Gastrocnemius medialis (tissue), 4 donors: ENCODE measurements around the gene TTLL6. TPM values are rescaled to one million over a fixed set of nuclear protein-coding genes. Genes with fewer than 3 reads are reported as not detected.

Experiments
- ATAC-seq, 2 donors: fragments of 150-250 bp; one replicate each; pipeline ENCODE4 v1.9.1; 2016
- DNase-seq, 2 donors: peaks; one replicate each; pipeline ENCODE4 v3.0.0-alpha.2; 2019
- H3K27ac ChIP-seq, 4 donors: fragments of 200-600 bp; sonication (generic); 1 replicate in 1 of 4; 2 replicates in 3 of 4; pipeline ENCODE4 v1.5.1; 2016 to 2018; ENCODE audit warnings: mild to moderate bottlenecking in 2 of 4, moderate library complexity in 1 of 4
- H3K27me3 ChIP-seq, 3 donors: fragments of 200-600 bp; sonication (generic) in 2 of 3; 1 replicate in 1 of 3; 2 replicates in 2 of 3; pipeline versions ENCODE4 v1.5.1 to v1.6.0; 2016 to 2019; ENCODE audit warnings: mild to moderate bottlenecking in 1 of 3, moderate library complexity in 1 of 3
- H3K36me3 ChIP-seq, 2 donors: fragments of 200-600 bp; sonication (generic) in 1 of 2; one replicate each; pipeline ENCODE4 v1.5.1; 2017 to 2018
- H3K4me1 ChIP-seq, 2 donors: fragments of 200-600 bp; sonication (generic) in 1 of 2; one replicate each; pipeline ENCODE4 v1.5.1; 2016 to 2017; ENCODE audit warnings: mild to moderate bottlenecking in 2 of 2
- H3K4me3 ChIP-seq, 4 donors: fragments of 200-600 bp; sonication (generic) in 3 of 4; 1 replicate in 1 of 4; 2 replicates in 3 of 4; pipeline ENCODE4 v1.5.1; 2016 to 2019; ENCODE audit warnings: mild to moderate bottlenecking in 2 of 4
- H3K9me3 ChIP-seq, 3 donors: fragments of 200-600 bp; sonication (generic) in 2 of 3; 1 replicate in 1 of 3; 2 replicates in 2 of 3; pipeline ENCODE4 v1.5.1; 2016 to 2019
- CTCF ChIP-seq, 5 experiments: fragments of 450-650 bp in 3 of 5; fragments of 200-600 bp in 2 of 5; sonication (generic) in 2 of 5; IDR thresholded peaks in 4 of 5; conservative IDR thresholded peaks in 1 of 5; 1 replicate in 4 of 5; 2 replicates in 1 of 5; pipeline ENCODE4 v1.5.1; 2016 to 2019; ENCODE audit warnings: antibody characterized with exemption in 5 of 5, mild to moderate bottlenecking in 3 of 5, moderate library complexity in 3 of 5
- POLR2A ChIP-seq, 2 donors: fragments of 450-650 bp; IDR thresholded peaks; one replicate each; pipeline ENCODE4 v1.6.1; 2017; ENCODE audit warnings: antibody characterized with exemption in 2 of 2, mild to moderate bottlenecking in 2 of 2, moderate library complexity in 2 of 2
- in situ Hi-C, 4 donors: fragments of 200-750 bp; cut with MboI; loops; one replicate each; pipeline versions ENCODE4 v1.15.0 to v1.8.0; 2017; ENCODE audit warnings: low sequenced_read_pairs in 4 of 4
- intact Hi-C: fragments of 100-400 bp; cut with DNase I; formaldehyde crosslinking; loops from one replicate; pipeline ENCODE4 v1.15.1; 2023; ENCODE audit warnings: low total_unique reads
- microRNA counts, 2 donors: library from miRNA; unstranded; fragments of <30 nt; microRNA quantifications; one replicate each; lab custom pipeline; 2016
- microRNA-seq, 2 donors: library from miRNA; unstranded; fragments of <30 nt; microRNA quantifications; one replicate each; pipeline ENCODE4, GENCODE V29; 2016; ENCODE audit warnings: borderline replicate concordance in 2 of 2
- total RNA-seq, 4 donors: library from RNA; depleted of rRNA; stranded (reverse); fragments of >200 nt; gene quantifications; one replicate each; pipeline versions ENCODE4 v1.1.0 to v1.2.3, GENCODE V29; 2016

TTLL6 gene
- total RNA-seq, 4 donors from 2014 or later: 0.10 TPM; not detected in 2

- intact Hi-C loops (no loop called here), in situ Hi-C loops (loop anchor here in 1 of 4 donors (25.0 kb wide), 1 partner anchor 322 kb away; no protein-coding TSS in a partner anchor)
- Histone ChIP-seq H3K36me3 (no peaks in the 10 kb centered on the region), H3K4me1 (peaks cover 0 to 10% of the 10 kb centered on the region in 2 donors), H3K27me3 (peaks cover 88 to 97% (median 91%) of the 10 kb centered on the region in 3 donors), H3K4me3 (no peak overlapping the region), H3K27ac (no peak overlapping the region), H3K9me3 (no peaks in the 10 kb centered on the region)
- TF ChIP-seq POLR2A (IDR thresholded peaks at IDR 0.05) (no peak), CTCF (IDR thresholded peaks at IDR 0.05 in 4 of 5, conservative IDR thresholded peaks at IDR 0.05 in 1 of 5) (no peak)
- DNase-seq (no peak), ATAC-seq (no peak)
These were observed 101.3 kb downstream of the TTLL6 start for GRCh38 chr17:48715496-48716399.

MicroRNAs encoded within 50 kb of the gene (microRNA counts, 767-probe panel; counts per million panel counts)
- 356 to 448 counts per million in 2 donors for microRNA hsa-miR-3185 (lab: Ali Mortazavi, UCI)

Small RNAs within 50 kb of the gene (microRNA-seq; reads per million reads assigned to microRNA genes)
- 0 reads per million in 2 donors for gene MIR3185

Other genes starting within 250 kb of the TTLL6 start
- gene HOXB4, start 238.9 kb downstream of the TTLL6 start, total RNA-seq: 1 to 10 TPM in 1 of 4 donors, under 1 TPM in 3; 0.18 to 1.8 (median 0.51) TPM
- 1 to 10 TPM; 1.3 to 5.5 (median 2.2) TPM for gene HOXB3, start 227.0 kb downstream of the TTLL6 start, total RNA-seq
- not detected for gene HOXB5, start 223.4 kb downstream of the TTLL6 start, total RNA-seq
- 1 to 10 TPM in 2 of 4 donors, under 1 TPM in 2; 0.55 to 3.0 (median 1.3) TPM for gene HOXB6, start 212.2 kb downstream of the TTLL6 start, total RNA-seq
- 1 to 10 TPM in 1 of 4 donors, under 1 TPM in 3; 0.36 to 3.0 (median 0.65) TPM for gene HOXB7, start 206.2 kb downstream of the TTLL6 start, total RNA-seq
- under 1 TPM in 1 of 4 donors, not detected in 3; 0.27 TPM for gene HOXB8, start 201.9 kb downstream of the TTLL6 start, total RNA-seq
- not detected for gene HOXB9, start 190.9 kb downstream of the TTLL6 start, total RNA-seq
- not detected for gene PRAC1, start 94.7 kb downstream of the TTLL6 start, total RNA-seq
- not detected for gene PRAC2, start 94.0 kb downstream of the TTLL6 start, total RNA-seq
- not detected for gene HOXB13, start 88.5 kb downstream of the TTLL6 start, total RNA-seq
- gene CALCOCO2, start 13.8 kb upstream of the TTLL6 start, total RNA-seq: 100 to 1,000 TPM; 104 to 237 (median 132) TPM
- gene ATP5MC1, start 75.6 kb upstream of the TTLL6 start, total RNA-seq: 100 to 1,000 TPM; 229 to 482 (median 368) TPM
- gene UBE2Z, start 91.2 kb upstream of the TTLL6 start, total RNA-seq: 10 to 100 TPM; 32.7 to 41.1 (median 35.4) TPM
- 100 to 1,000 TPM in 1 of 4 donors, 10 to 100 TPM in 3; 64.9 to 123 (median 76.8) TPM for gene SNF8, start 127.6 kb upstream of the TTLL6 start, total RNA-seq
- gene GIP, start 151.4 kb upstream of the TTLL6 start, total RNA-seq: not detected
- not detected for gene IGF2BP1, start 180.2 kb upstream of the TTLL6 start, total RNA-seq